Endothelial cell of umbilical vein (primary cell): Measurements from ENCODE around the gene CD247. TPM values are rescaled to one million over a fixed set of nuclear protein-coding genes. Genes with fewer than 3 reads are reported as not detected.

Experiments used
- BruUV-seq: library from RNA; stranded (reverse); fragments of 400-500 nt; replicated peaks from 2 replicates; lab custom pipeline; 2021; lab: Mats Ljungman, UMichigan
- CTCF ChIA-PET: fragments of 300-600, 350-600 bp; sonication (Branson Sonifier 250); formaldehyde crosslinking; loops from one replicate; lab custom pipeline; 2021; ENCODE audit warnings: antibody characterized with exemption, inconsistent platforms; lab: Charles Lee
- POLR2A ChIA-PET: fragments of 300-600, 350-600 bp; sonication (Branson Sonifier 250); formaldehyde crosslinking; loops from one replicate; lab custom pipeline; 2021; ENCODE audit warnings: antibody characterized with exemption, inconsistent platforms; lab: Charles Lee
- DNase-seq: peaks from one replicate; pipeline ENCODE4 v3.0.0-alpha.2; 2011; ENCODE audit warnings: low read depth, low spot score
- FAIRE-seq: peaks from 2 replicates; lab custom pipeline; 2011; peaks lifted over from hg19 to GRCh38; lab: Jason Lieb, UNC
- H2AFZ ChIP-seq: 2 replicates; pipeline ENCODE4 v1.6.0; 2012; ENCODE audit warnings: low read depth, low read length, control low read depth, inconsistent platforms
- H3K27ac ChIP-seq: 2 replicates; pipeline ENCODE4 v1.5.1; 2011; ENCODE audit warnings: low read depth, mild to moderate bottlenecking, control low read depth, low read length, moderate library complexity; ENCODE audit not compliant: insufficient read depth
- H3K27me3 ChIP-seq, 2 experiments: 2 replicates each; pipeline versions ENCODE4 v1.6.0 to v1.6.1; 2011; ENCODE audit warnings: low read length in 2 of 2, mixed read lengths in 1 of 2; ENCODE audit not compliant: control insufficient read depth in 2 of 2, insufficient read depth in 2 of 2
- H3K36me3 ChIP-seq, 2 experiments: 2 replicates in 1 of 2; 3 replicates in 1 of 2; pipeline ENCODE4 v1.5.1; 2011; ENCODE audit warnings: low read length in 2 of 2, mild to moderate bottlenecking in 1 of 2, moderate library complexity in 1 of 2; ENCODE audit not compliant: control insufficient read depth in 2 of 2, insufficient read depth in 2 of 2; ENCODE audit errors: extremely low read depth in 1 of 2
- H3K4me1 ChIP-seq: 3 replicates; pipeline ENCODE4 v1.5.1; 2011; ENCODE audit warnings: mild to moderate bottlenecking, low read length; ENCODE audit not compliant: control insufficient read depth, insufficient read depth; ENCODE audit errors: extremely low read depth
- H3K4me2 ChIP-seq: 2 replicates; pipeline ENCODE4 v1.6.1; 2011; ENCODE audit warnings: low read length, control low read depth, mixed read lengths; ENCODE audit not compliant: insufficient read depth
- H3K4me3 ChIP-seq, 3 experiments: fragments of 200-600 bp in 1 of 3; sonication (generic), shearing (Covaris generic) in 1 of 3; replicated peaks in 1 of 3; 2 replicates each; pipeline ENCODE4 v1.5.1; 2011 to 2016; ENCODE audit warnings: control low read depth in 3 of 3, low read length in 3 of 3, mild to moderate bottlenecking in 2 of 3, inconsistent platforms in 1 of 3, low read depth in 1 of 3, moderate library complexity in 1 of 3; ENCODE audit not compliant: insufficient read depth in 1 of 3
- H3K79me2 ChIP-seq: 2 replicates; pipeline ENCODE4 v1.6.0; 2012; ENCODE audit warnings: low read length, inconsistent platforms; ENCODE audit not compliant: control insufficient read depth, insufficient read depth
- H3K9ac ChIP-seq: replicated peaks from 2 replicates; pipeline ENCODE3; 2011; ENCODE audit warnings: low read length, control low read depth; ENCODE audit not compliant: insufficient read depth; ENCODE audit errors: extremely low read depth
- H3K9me1 ChIP-seq: replicated peaks from 3 replicates; pipeline ENCODE4 v1.6.0; 2011; ENCODE audit warnings: mild to moderate bottlenecking, low read length; ENCODE audit not compliant: control insufficient read depth, insufficient read depth; ENCODE audit errors: extremely low read depth
- H3K9me3 ChIP-seq: replicated peaks from 2 replicates; pipeline ENCODE4 v1.5.1; 2012; ENCODE audit warnings: low read length, inconsistent platforms; ENCODE audit not compliant: control insufficient read depth, insufficient read depth
- H4K20me1 ChIP-seq: replicated peaks from 2 replicates; pipeline ENCODE3; 2011; ENCODE audit warnings: mild to moderate bottlenecking, low read length; ENCODE audit not compliant: control insufficient read depth, insufficient read depth; ENCODE audit errors: extremely low read depth
- EZH2 ChIP-seq: IDR thresholded peaks from 2 replicates; pipeline ENCODE4 v1.6.1; 2012; ENCODE audit warnings: borderline replicate concordance, low read depth, mild to moderate bottlenecking, moderate library complexity, low read length, inconsistent platforms; ENCODE audit not compliant: severe bottlenecking
- FOS ChIP-seq: IDR thresholded peaks from 2 replicates; pipeline ENCODE4 v1.6.1; 2011; ENCODE audit warnings: mild to moderate bottlenecking, low read length, moderate library complexity, borderline replicate concordance; ENCODE audit not compliant: insufficient read depth
- GATA2 ChIP-seq: IDR thresholded peaks from 2 replicates; pipeline ENCODE4 v1.7.0; 2011; ENCODE audit warnings: low read depth, mild to moderate bottlenecking, moderate library complexity, mixed read lengths, low read length; ENCODE audit not compliant: insufficient read length, insufficient read depth
- JUN ChIP-seq: IDR thresholded peaks from 2 replicates; pipeline ENCODE4 v1.6.1; 2011; ENCODE audit warnings: borderline replicate concordance, low read depth; ENCODE audit not compliant: insufficient read length, insufficient read depth
- MYC ChIP-seq: IDR thresholded peaks from one replicate; pipeline ENCODE4 v1.6.1; 2011; ENCODE audit warnings: mild to moderate bottlenecking, low read depth, low read length
- POLR2A ChIP-seq: IDR thresholded peaks from 2 replicates; pipeline ENCODE4 v1.6.1; 2012; ENCODE audit warnings: low read depth, mild to moderate bottlenecking, control low read depth, low read length
- POLR2AphosphoS5 ChIP-seq: IDR thresholded peaks from 2 replicates; pipeline ENCODE4 v1.6.1; 2012; ENCODE audit warnings: low read depth, mild to moderate bottlenecking, control low read depth, low read length, moderate library complexity; ENCODE audit not compliant: insufficient read depth
- dilution Hi-C: fragments of 300-500 bp; cut with MboI; formaldehyde crosslinking; loops from one replicate; pipeline ENCODE4 v1.15.0; 2019; ENCODE audit warnings: low sequenced_read_pairs; ENCODE audit not compliant: extremely low pct_ligation_motif_present
- intact Hi-C: fragments of 100-400 bp; cut with micrococcal nuclease; formaldehyde crosslinking; loops from one replicate; pipeline ENCODE4 v1.10.0; 2022
- polyA plus RNA-seq, 4 experiments: library from polyadenylated mRNA; depleted of rRNA in 3 of 4; stranded (reverse) in 3 of 4; unstranded in 1 of 4; fragments of >200 nt; gene quantifications; 2 replicates each; pipeline versions ENCODE4 v1.2.1 to v1.2.3, GENCODE V29; 2011 to 2012; ENCODE audit warnings: missing spikeins in 1 of 4
- total RNA-seq: library from RNA; stranded (reverse); gene quantifications from 2 replicates; pipeline ENCODE4 v1.2.3, GENCODE V29; 2021
- TF ChIP-seq, protein P1 (sequence below): IDR thresholded peaks from 2 replicates; pipeline ENCODE4 v1.6.1; 2011; ENCODE audit not compliant: insufficient read depth, insufficient read length
- TF ChIP-seq, protein P2 (sequence below), 2 donors: IDR thresholded peaks; 1 replicate in 1 of 2; 2 replicates in 1 of 2; pipeline ENCODE4 v1.5.1; 2011; ENCODE audit warnings: low read length in 2 of 2, mild to moderate bottlenecking in 2 of 2, moderate library complexity in 2 of 2, control low read depth in 1 of 2, inconsistent platforms in 1 of 2, low read depth in 1 of 2; ENCODE audit not compliant: insufficient read depth in 1 of 2; ENCODE audit errors: extremely low read depth in 1 of 2

CD247 gene
- total and polyA plus RNA-seq, 2 donors (not counting 3 experiments of a cell fraction or from before 2014, with no cell fraction given): not detected

DNA sequence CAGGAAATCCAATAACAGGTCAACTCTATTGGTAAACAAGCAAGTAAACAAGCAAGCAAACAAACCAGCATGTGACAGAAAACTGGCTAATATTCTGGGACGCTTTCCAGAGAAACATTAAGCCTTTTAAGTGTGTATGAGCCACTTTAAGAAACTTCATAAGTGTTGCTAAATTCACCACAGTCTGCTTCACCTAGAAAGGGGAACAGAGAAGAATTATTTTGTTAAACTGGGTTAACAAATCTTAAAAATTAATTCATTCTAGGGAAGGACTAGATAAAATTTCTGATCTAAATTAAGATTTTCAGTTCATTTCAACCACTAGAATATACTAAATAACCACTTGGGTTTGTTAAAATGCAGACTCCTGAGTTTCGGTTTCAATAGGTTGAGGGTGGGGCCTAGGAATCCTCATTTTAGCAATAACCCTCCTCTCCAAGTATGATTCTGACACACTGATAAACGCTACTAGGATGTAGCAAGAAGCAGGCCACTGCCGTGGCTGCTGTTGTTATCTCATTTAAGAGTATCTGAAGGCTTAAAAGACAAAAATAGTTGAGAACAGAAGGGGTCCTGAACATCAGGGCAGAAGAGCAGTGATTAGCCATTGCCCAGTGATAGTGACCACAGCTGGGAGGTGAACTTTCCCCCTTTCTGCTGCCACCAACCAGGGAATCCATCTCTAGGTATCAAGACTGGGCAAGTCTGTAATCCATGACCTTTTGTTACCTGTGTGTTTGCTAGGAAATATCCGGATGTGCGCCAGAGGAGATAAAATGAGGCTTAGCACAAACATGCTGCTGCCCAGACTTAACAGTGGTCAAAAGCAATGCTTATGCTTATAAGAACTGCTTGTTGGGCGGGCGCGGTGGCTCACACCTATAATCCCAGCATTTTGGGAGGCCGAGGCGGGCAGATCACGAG is 24.0 kb upstream of the CD247 start:
- no peak for DNase-seq
- no peaks in the 10 kb centered on the region for H3K36me3 ChIP-seq
- H3K4me2 ChIP-seq: no peak overlapping the region
- no peaks in the 10 kb centered on the region for H4K20me1 ChIP-seq
- no peak overlapping the region for H3K4me3 ChIP-seq
- H3K79me2 ChIP-seq: no peaks in the 10 kb centered on the region
- no peak overlapping the region for H3K27ac ChIP-seq
- H3K4me1 ChIP-seq: no peaks in the 10 kb centered on the region
- no peak overlapping the region for H3K9ac ChIP-seq
- no TSS peak for BruUV-seq
- dilution Hi-C loops (no loop called here), intact Hi-C loops (no loop called here)
- no peak overlapping the region for H2AFZ ChIP-seq
- ChIA-PET CTCF (interaction anchor here (0.7 to 3.7 kb wide), 9 partner anchors 8 to 483 kb away, joined by 3 to 28 read pairs (median 5); no protein-coding TSS in a partner anchor), POLR2A (no interaction called here)
- no peaks in the 10 kb centered on the region for H3K9me1 ChIP-seq
- TF ChIP-seq, protein P1, sequence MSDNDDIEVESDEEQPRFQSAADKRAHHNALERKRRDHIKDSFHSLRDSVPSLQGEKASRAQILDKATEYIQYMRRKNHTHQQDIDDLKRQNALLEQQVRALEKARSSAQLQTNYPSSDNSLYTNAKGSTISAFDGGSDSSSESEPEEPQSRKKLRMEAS: no peak
- TF ChIP-seq MYC: no peak
- TF ChIP-seq GATA2: no peak
- TF ChIP-seq POLR2A: no peak
- no peak for TF ChIP-seq POLR2AphosphoS5
- TF ChIP-seq, protein P2, sequence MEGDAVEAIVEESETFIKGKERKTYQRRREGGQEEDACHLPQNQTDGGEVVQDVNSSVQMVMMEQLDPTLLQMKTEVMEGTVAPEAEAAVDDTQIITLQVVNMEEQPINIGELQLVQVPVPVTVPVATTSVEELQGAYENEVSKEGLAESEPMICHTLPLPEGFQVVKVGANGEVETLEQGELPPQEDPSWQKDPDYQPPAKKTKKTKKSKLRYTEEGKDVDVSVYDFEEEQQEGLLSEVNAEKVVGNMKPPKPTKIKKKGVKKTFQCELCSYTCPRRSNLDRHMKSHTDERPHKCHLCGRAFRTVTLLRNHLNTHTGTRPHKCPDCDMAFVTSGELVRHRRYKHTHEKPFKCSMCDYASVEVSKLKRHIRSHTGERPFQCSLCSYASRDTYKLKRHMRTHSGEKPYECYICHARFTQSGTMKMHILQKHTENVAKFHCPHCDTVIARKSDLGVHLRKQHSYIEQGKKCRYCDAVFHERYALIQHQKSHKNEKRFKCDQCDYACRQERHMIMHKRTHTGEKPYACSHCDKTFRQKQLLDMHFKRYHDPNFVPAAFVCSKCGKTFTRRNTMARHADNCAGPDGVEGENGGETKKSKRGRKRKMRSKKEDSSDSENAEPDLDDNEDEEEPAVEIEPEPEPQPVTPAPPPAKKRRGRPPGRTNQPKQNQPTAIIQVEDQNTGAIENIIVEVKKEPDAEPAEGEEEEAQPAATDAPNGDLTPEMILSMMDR (IDR thresholded peaks at IDR 0.05; ENCODE audit: extremely low read depth in 1 of 2, insufficient read depth in 1 of 2, low read depth in 1 of 2, low read length in 2 of 2): no peak
- TF ChIP-seq FOS: no peak
- TF ChIP-seq JUN: no peak
- TF ChIP-seq EZH2: no peak
- no peaks in the 10 kb centered on the region for H3K27me3 ChIP-seq
- no peaks in the 10 kb centered on the region for H3K9me3 ChIP-seq
- FAIRE-seq: no peak
